Upper lobe of left lung (tissue), 6 donors: ENCODE measurements around the gene DAZAP1. TPM values are rescaled to one million over a fixed set of nuclear protein-coding genes. Genes with fewer than 3 reads are reported as not detected.
A peak's percentile ranks its signal among the peaks of the same experiment; 100 is the strongest.

Experiments used
- ATAC-seq, 2 donors: fragments of 200-7000 bp; cut with Tn5 transposase; one replicate each; pipeline ENCODE4 v1.9.1; 2022; ENCODE audit warnings: mild to moderate bottlenecking in 2 of 2, moderate library complexity in 2 of 2; ENCODE audit not compliant: low FRiP score in 2 of 2
- DNase-seq, 2 donors: peaks; one replicate each; pipeline ENCODE4 v3.0.0-alpha.2; 2019 to 2020
- H3K27ac ChIP-seq, 4 donors: fragments of 200-600 bp; sonication (generic); one replicate each; pipeline ENCODE4 v1.5.1; 2016 to 2019
- H3K27me3 ChIP-seq, 4 donors: fragments of 200-600 bp; sonication (generic); one replicate each; pipeline ENCODE4 v1.5.1; 2017 to 2019
- H3K36me3 ChIP-seq, 4 donors: fragments of 200-600 bp; sonication (generic); one replicate each; pipeline ENCODE4 v1.5.1; 2016 to 2019
- H3K4me1 ChIP-seq, 4 donors: fragments of 200-600 bp; sonication (generic); one replicate each; pipeline ENCODE4 v1.5.1; 2018 to 2019
- H3K4me3 ChIP-seq, 4 donors: fragments of 200-600 bp; sonication (generic); one replicate each; pipeline ENCODE4 v1.5.1; 2017 to 2019; ENCODE audit warnings: mild to moderate bottlenecking in 2 of 4, moderate library complexity in 1 of 4
- H3K9me3 ChIP-seq, 4 donors: fragments of 200-600 bp; sonication (generic); one replicate each; pipeline ENCODE4 v1.5.1; 2018 to 2019
- EP300 ChIP-seq, 4 donors: sonication (generic); formaldehyde crosslinking; IDR thresholded peaks; one replicate each; pipeline ENCODE4 v1.5.1; 2017; ENCODE audit warnings: antibody characterized with exemption in 4 of 4, control low read depth in 2 of 4
- POLR2A ChIP-seq, 4 donors: fragments of 450-650 bp; IDR thresholded peaks; one replicate each; pipeline ENCODE4 v1.5.1; 2016 to 2017; ENCODE audit warnings: antibody characterized with exemption in 4 of 4, mild to moderate bottlenecking in 2 of 4
- POLR2AphosphoS5 ChIP-seq, 2 donors: sonication (generic); formaldehyde crosslinking; IDR thresholded peaks; one replicate each; pipeline ENCODE4 v1.5.1; 2017; ENCODE audit warnings: antibody characterized with exemption in 2 of 2
- WGBS, 2 donors: methylation state at CpG; one replicate each; pipeline ENCODE4 v1.1.5; 2017 to 2018; 5-methylcytosine and 5-hydroxymethylcytosine counted together
- total RNA-seq, 6 donors: library from RNA; depleted of rRNA in 4 of 6; stranded (reverse); fragments of >200 nt in 4 of 6; gene quantifications; one replicate each; pipeline versions ENCODE4 v1.1.0 to v1.2.1, GENCODE V29; 2016 to 2021
- TF ChIP-seq, protein P1 (sequence below), 6 experiments: fragments of 450-650 bp in 4 of 6; fragments of 200-600 bp in 2 of 6; sonication (generic) in 2 of 6; IDR thresholded peaks; one replicate each; pipeline ENCODE4 v1.5.1; 2016 to 2019; ENCODE audit warnings: antibody characterized with exemption in 6 of 6
- donor health status: DM: no; HTN: no; CAD: no; lungs with moderate emphysema.
- donor health status: DM: no; HTN: yes; CAD: no; lungs with severe emphysema.

DAZAP1 gene
- total RNA-seq, 6 donors from 2014 or later = 38.9 to 107 (median 78.7) TPM

DNA sequence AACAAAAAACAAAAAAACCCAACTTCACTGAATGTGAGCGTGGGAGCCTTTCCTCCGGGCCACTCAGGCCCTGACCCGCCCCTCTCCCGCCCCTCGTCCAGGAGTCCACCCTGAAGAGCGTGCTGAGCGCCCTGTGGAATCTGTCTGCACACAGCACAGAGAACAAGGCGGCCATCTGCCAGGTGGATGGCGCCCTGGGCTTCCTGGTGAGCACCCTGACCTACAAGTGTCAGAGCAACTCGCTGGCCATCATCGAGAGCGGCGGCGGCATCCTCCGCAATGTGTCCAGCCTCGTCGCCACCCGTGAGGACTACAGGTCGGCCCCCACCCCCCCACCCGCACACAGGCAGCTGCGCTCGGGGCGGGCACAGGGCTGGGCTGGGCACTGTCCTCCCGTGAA lies 54.5 kb downstream of the DAZAP1 start:
- peaks cover 0 to 29% (median 18%) of the 10 kb centered on the region in 4 donors for H3K27me3 ChIP-seq
- no peak for ATAC-seq
- DNase-seq = peak in 1 of 2 donors; percentile 81
- H3K27ac ChIP-seq = no peak overlapping the region
- TF ChIP-seq POLR2AphosphoS5 (IDR thresholded peaks at IDR 0.05) = no peak
- TF ChIP-seq POLR2A (IDR thresholded peaks at IDR 0.05) = no peak
- TF ChIP-seq EP300 (IDR thresholded peaks at IDR 0.05) = no peak
- TF ChIP-seq, protein P1, sequence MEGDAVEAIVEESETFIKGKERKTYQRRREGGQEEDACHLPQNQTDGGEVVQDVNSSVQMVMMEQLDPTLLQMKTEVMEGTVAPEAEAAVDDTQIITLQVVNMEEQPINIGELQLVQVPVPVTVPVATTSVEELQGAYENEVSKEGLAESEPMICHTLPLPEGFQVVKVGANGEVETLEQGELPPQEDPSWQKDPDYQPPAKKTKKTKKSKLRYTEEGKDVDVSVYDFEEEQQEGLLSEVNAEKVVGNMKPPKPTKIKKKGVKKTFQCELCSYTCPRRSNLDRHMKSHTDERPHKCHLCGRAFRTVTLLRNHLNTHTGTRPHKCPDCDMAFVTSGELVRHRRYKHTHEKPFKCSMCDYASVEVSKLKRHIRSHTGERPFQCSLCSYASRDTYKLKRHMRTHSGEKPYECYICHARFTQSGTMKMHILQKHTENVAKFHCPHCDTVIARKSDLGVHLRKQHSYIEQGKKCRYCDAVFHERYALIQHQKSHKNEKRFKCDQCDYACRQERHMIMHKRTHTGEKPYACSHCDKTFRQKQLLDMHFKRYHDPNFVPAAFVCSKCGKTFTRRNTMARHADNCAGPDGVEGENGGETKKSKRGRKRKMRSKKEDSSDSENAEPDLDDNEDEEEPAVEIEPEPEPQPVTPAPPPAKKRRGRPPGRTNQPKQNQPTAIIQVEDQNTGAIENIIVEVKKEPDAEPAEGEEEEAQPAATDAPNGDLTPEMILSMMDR (IDR thresholded peaks at IDR 0.05) = no peak
- H3K36me3 ChIP-seq = peaks cover 0 to 11% (median 4%) of the 10 kb centered on the region in 4 donors
- no peak overlapping the region for H3K4me3 ChIP-seq
- no peaks in the 10 kb centered on the region for H3K9me3 ChIP-seq
- H3K4me1 ChIP-seq = peaks cover 13 to 25% (median 18%) of the 10 kb centered on the region in 4 donors
- 93% methylated on average over 23 to 24 of the region's 24 CpGs for WGBS, 2 donors

DNA sequence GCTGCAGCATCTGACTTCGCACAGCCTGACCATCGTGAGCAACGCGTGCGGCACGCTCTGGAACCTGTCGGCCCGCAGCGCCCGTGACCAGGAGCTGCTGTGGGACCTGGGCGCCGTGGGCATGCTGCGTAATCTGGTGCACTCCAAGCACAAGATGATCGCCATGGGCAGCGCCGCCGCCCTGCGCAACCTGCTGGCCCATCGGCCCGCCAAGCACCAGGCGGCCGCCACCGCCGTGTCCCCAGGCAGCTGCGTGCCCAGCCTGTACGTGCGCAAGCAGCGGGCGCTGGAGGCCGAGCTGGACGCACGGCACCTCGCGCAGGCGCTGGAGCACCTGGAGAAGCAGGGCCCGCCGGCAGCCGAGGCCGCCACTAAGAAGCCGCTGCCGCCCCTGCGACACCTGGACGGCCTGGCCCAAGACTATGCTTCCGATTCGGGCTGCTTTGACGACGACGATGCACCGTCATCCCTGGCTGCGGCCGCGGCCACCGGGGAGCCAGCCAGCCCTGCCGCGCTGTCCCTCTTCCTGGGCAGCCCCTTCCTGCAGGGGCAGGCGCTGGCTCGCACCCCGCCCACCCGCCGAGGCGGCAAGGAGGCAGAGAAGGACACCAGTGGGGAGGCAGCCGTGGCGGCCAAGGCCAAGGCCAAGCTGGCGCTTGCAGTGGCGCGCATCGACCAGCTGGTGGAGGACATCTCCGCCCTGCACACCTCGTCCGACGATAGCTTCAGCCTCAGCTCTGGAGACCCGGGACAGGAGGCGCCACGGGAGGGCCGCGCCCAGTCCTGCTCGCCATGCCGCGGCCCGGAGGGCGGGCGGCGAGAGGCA lies 58.0 kb downstream of the DAZAP1 start:
- 32% methylated on average over 42 of the region's 83 CpGs; no CpG with 5 or more reads in 1 of the 2 donors for WGBS, 2 donors
- H3K4me3 ChIP-seq = peak overlapping the region in 1 of 4 donors; percentile 20
- no peaks in the 10 kb centered on the region for H3K9me3 ChIP-seq
- H3K27ac ChIP-seq = no peak overlapping the region
- DNase-seq (peak; percentile 39 to 88), ATAC-seq (peak in 1 of 2 donors; percentile 34)
- H3K27me3 ChIP-seq = peaks cover 4 to 56% (median 41%) of the 10 kb centered on the region in 4 donors
- peaks cover 0 to 9% (median 3%) of the 10 kb centered on the region in 4 donors for H3K36me3 ChIP-seq
- H3K4me1 ChIP-seq = peaks cover 43 to 56% (median 50%) of the 10 kb centered on the region in 4 donors
- TF ChIP-seq POLR2A (IDR thresholded peaks at IDR 0.05) = no peak
- no peak for TF ChIP-seq POLR2AphosphoS5 (IDR thresholded peaks at IDR 0.05)
- TF ChIP-seq, protein P1 (IDR thresholded peaks at IDR 0.05) = peak in 5 of 6 experiments; percentile 28 to 72 (median 51)
- TF ChIP-seq EP300 (IDR thresholded peaks at IDR 0.05) = no peak

DNA sequence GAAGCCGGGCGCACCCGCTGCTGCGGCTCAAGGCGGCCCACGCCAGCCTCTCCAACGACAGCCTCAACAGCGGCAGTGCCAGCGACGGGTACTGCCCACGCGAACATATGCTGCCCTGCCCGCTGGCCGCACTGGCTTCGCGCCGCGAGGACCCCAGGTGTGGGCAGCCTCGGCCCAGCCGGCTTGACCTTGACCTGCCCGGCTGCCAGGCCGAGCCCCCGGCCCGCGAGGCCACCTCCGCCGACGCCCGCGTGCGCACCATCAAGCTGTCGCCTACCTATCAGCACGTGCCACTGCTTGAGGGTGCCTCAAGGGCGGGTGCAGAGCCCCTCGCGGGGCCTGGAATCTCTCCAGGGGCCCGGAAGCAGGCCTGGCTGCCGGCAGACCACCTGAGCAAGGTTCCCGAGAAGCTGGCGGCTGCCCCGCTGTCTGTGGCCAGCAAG lies 58.7 kb downstream of the DAZAP1 start:
- DNase-seq (no peak), ATAC-seq (no peak)
- Histone ChIP-seq H3K36me3 (peaks cover 0 to 2% (median 0%) of the 10 kb centered on the region in 4 donors), H3K27ac (no peak overlapping the region), H3K4me1 (peaks cover 50 to 63% (median 56%) of the 10 kb centered on the region in 4 donors), H3K27me3 (peaks cover 5 to 62% (median 46%) of the 10 kb centered on the region in 4 donors), H3K9me3 (no peaks in the 10 kb centered on the region), H3K4me3 (peak overlapping the region in 1 of 4 donors; percentile 20)
- 50% methylated on average over 4 of the region's 41 CpGs; no CpG with 5 or more reads in 1 of the 2 donors for WGBS, 2 donors
- TF ChIP-seq, protein P1 (IDR thresholded peaks at IDR 0.05) = no peak
- TF ChIP-seq POLR2A (IDR thresholded peaks at IDR 0.05) (no peak), EP300 (IDR thresholded peaks at IDR 0.05) (no peak), POLR2AphosphoS5 (IDR thresholded peaks at IDR 0.05) (no peak)

DNA sequence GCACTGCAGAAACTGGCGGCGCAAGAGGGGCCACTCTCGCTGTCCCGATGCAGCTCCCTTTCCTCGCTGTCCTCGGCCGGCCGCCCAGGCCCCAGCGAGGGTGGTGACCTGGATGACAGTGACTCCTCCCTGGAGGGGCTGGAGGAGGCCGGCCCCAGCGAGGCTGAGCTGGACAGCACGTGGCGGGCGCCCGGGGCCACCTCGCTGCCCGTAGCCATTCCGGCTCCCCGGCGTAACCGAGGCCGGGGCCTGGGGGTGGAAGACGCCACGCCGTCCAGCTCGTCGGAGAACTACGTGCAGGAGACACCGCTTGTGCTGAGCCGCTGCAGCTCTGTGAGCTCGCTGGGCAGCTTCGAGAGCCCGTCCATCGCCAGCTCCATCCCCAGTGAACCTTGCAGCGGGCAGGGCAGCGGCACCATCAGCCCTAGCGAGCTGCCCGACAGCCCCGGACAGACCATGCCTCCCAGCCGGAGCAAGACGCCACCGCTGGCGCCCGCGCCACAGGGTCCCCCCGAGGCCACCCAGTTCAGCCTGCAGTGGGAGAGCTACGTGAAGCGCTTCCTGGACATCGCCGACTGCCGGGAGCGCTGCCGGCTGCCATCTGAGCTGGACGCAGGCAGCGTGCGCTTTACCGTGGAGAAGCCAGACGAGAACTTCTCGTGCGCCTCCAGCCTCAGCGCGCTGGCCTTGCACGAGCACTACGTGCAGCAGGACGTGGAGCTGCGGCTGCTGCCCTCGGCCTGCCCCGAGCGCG lies 59.3 kb downstream of the DAZAP1 start:
- no peaks in the 10 kb centered on the region for H3K9me3 ChIP-seq
- DNase-seq (peak in 1 of 2 donors; percentile 83), ATAC-seq (no peak)
- H3K27ac ChIP-seq = no peak overlapping the region
- WGBS, 2 donors = 0 to 26% methylated on average over 1 to 45 of the region's 70 CpGs
- TF ChIP-seq POLR2A (IDR thresholded peaks at IDR 0.05) (no peak), POLR2AphosphoS5 (IDR thresholded peaks at IDR 0.05) (no peak), EP300 (IDR thresholded peaks at IDR 0.05) (no peak)
- TF ChIP-seq, protein P1 (IDR thresholded peaks at IDR 0.05) = no peak
- peaks cover 5 to 68% (median 49%) of the 10 kb centered on the region in 4 donors for H3K27me3 ChIP-seq
- H3K4me1 ChIP-seq = peaks cover 56 to 69% (median 62%) of the 10 kb centered on the region in 4 donors
- no peaks in the 10 kb centered on the region for H3K36me3 ChIP-seq
- no peak overlapping the region for H3K4me3 ChIP-seq
